Endothelial cell of umbilical vein (primary cell): ENCODE data around the gene RPL15. TPM values are rescaled to one million over a fixed set of nuclear protein-coding genes. Genes with fewer than 3 reads are reported as not detected.

Experiments
- BruUV-seq: library from RNA; stranded (reverse); fragments of 400-500 nt; replicated peaks from 2 replicates; lab custom pipeline; 2021; lab: Mats Ljungman, UMichigan
- CTCF ChIA-PET: fragments of 300-600, 350-600 bp; sonication (Branson Sonifier 250); formaldehyde crosslinking; loops from one replicate; lab custom pipeline; 2021; ENCODE audit warnings: antibody characterized with exemption, inconsistent platforms; lab: Charles Lee
- POLR2A ChIA-PET: fragments of 300-600, 350-600 bp; sonication (Branson Sonifier 250); formaldehyde crosslinking; loops from one replicate; lab custom pipeline; 2021; ENCODE audit warnings: antibody characterized with exemption, inconsistent platforms; lab: Charles Lee
- DNase-seq: peaks from one replicate; pipeline ENCODE4 v3.0.0-alpha.2; 2011; ENCODE audit warnings: low read depth, low spot score
- FAIRE-seq: peaks from 2 replicates; lab custom pipeline; 2011; peaks lifted over from hg19 to GRCh38; lab: Jason Lieb, UNC
- H2AFZ ChIP-seq: 2 replicates; pipeline ENCODE4 v1.6.0; 2012; ENCODE audit warnings: low read depth, low read length, control low read depth, inconsistent platforms
- H3K27ac ChIP-seq: 2 replicates; pipeline ENCODE4 v1.5.1; 2011; ENCODE audit warnings: low read depth, mild to moderate bottlenecking, control low read depth, low read length, moderate library complexity; ENCODE audit not compliant: insufficient read depth
- H3K27me3 ChIP-seq, 2 experiments: 2 replicates each; pipeline versions ENCODE4 v1.6.0 to v1.6.1; 2011; ENCODE audit warnings: low read length in 2 of 2, mixed read lengths in 1 of 2; ENCODE audit not compliant: control insufficient read depth in 2 of 2, insufficient read depth in 2 of 2
- H3K36me3 ChIP-seq, 2 experiments: 2 replicates in 1 of 2; 3 replicates in 1 of 2; pipeline ENCODE4 v1.5.1; 2011; ENCODE audit warnings: low read length in 2 of 2, mild to moderate bottlenecking in 1 of 2, moderate library complexity in 1 of 2; ENCODE audit not compliant: control insufficient read depth in 2 of 2, insufficient read depth in 2 of 2; ENCODE audit errors: extremely low read depth in 1 of 2
- H3K4me1 ChIP-seq: 3 replicates; pipeline ENCODE4 v1.5.1; 2011; ENCODE audit warnings: mild to moderate bottlenecking, low read length; ENCODE audit not compliant: control insufficient read depth, insufficient read depth; ENCODE audit errors: extremely low read depth
- H3K4me2 ChIP-seq: 2 replicates; pipeline ENCODE4 v1.6.1; 2011; ENCODE audit warnings: low read length, control low read depth, mixed read lengths; ENCODE audit not compliant: insufficient read depth
- H3K4me3 ChIP-seq, 3 experiments: fragments of 200-600 bp in 1 of 3; sonication (generic), shearing (Covaris generic) in 1 of 3; replicated peaks in 1 of 3; 2 replicates each; pipeline ENCODE4 v1.5.1; 2011 to 2016; ENCODE audit warnings: control low read depth in 3 of 3, low read length in 3 of 3, mild to moderate bottlenecking in 2 of 3, inconsistent platforms in 1 of 3, low read depth in 1 of 3, moderate library complexity in 1 of 3; ENCODE audit not compliant: insufficient read depth in 1 of 3
- H3K79me2 ChIP-seq: 2 replicates; pipeline ENCODE4 v1.6.0; 2012; ENCODE audit warnings: low read length, inconsistent platforms; ENCODE audit not compliant: control insufficient read depth, insufficient read depth
- H3K9ac ChIP-seq: replicated peaks from 2 replicates; pipeline ENCODE3; 2011; ENCODE audit warnings: low read length, control low read depth; ENCODE audit not compliant: insufficient read depth; ENCODE audit errors: extremely low read depth
- H3K9me1 ChIP-seq: replicated peaks from 3 replicates; pipeline ENCODE4 v1.6.0; 2011; ENCODE audit warnings: mild to moderate bottlenecking, low read length; ENCODE audit not compliant: control insufficient read depth, insufficient read depth; ENCODE audit errors: extremely low read depth
- H3K9me3 ChIP-seq: replicated peaks from 2 replicates; pipeline ENCODE4 v1.5.1; 2012; ENCODE audit warnings: low read length, inconsistent platforms; ENCODE audit not compliant: control insufficient read depth, insufficient read depth
- H4K20me1 ChIP-seq: replicated peaks from 2 replicates; pipeline ENCODE3; 2011; ENCODE audit warnings: mild to moderate bottlenecking, low read length; ENCODE audit not compliant: control insufficient read depth, insufficient read depth; ENCODE audit errors: extremely low read depth
- EZH2 ChIP-seq: IDR thresholded peaks from 2 replicates; pipeline ENCODE4 v1.6.1; 2012; ENCODE audit warnings: borderline replicate concordance, low read depth, mild to moderate bottlenecking, moderate library complexity, low read length, inconsistent platforms; ENCODE audit not compliant: severe bottlenecking
- FOS ChIP-seq: IDR thresholded peaks from 2 replicates; pipeline ENCODE4 v1.6.1; 2011; ENCODE audit warnings: mild to moderate bottlenecking, low read length, moderate library complexity, borderline replicate concordance; ENCODE audit not compliant: insufficient read depth
- GATA2 ChIP-seq: IDR thresholded peaks from 2 replicates; pipeline ENCODE4 v1.7.0; 2011; ENCODE audit warnings: low read depth, mild to moderate bottlenecking, moderate library complexity, mixed read lengths, low read length; ENCODE audit not compliant: insufficient read length, insufficient read depth
- JUN ChIP-seq: IDR thresholded peaks from 2 replicates; pipeline ENCODE4 v1.6.1; 2011; ENCODE audit warnings: borderline replicate concordance, low read depth; ENCODE audit not compliant: insufficient read length, insufficient read depth
- MYC ChIP-seq: IDR thresholded peaks from one replicate; pipeline ENCODE4 v1.6.1; 2011; ENCODE audit warnings: mild to moderate bottlenecking, low read depth, low read length
- POLR2A ChIP-seq: IDR thresholded peaks from 2 replicates; pipeline ENCODE4 v1.6.1; 2012; ENCODE audit warnings: low read depth, mild to moderate bottlenecking, control low read depth, low read length
- POLR2AphosphoS5 ChIP-seq: IDR thresholded peaks from 2 replicates; pipeline ENCODE4 v1.6.1; 2012; ENCODE audit warnings: low read depth, mild to moderate bottlenecking, control low read depth, low read length, moderate library complexity; ENCODE audit not compliant: insufficient read depth
- dilution Hi-C: fragments of 300-500 bp; cut with MboI; formaldehyde crosslinking; loops from one replicate; pipeline ENCODE4 v1.15.0; 2019; ENCODE audit warnings: low sequenced_read_pairs; ENCODE audit not compliant: extremely low pct_ligation_motif_present
- intact Hi-C: fragments of 100-400 bp; cut with micrococcal nuclease; formaldehyde crosslinking; loops from one replicate; pipeline ENCODE4 v1.10.0; 2022
- polyA plus RNA-seq, 4 experiments: library from polyadenylated mRNA; depleted of rRNA in 3 of 4; stranded (reverse) in 3 of 4; unstranded in 1 of 4; fragments of >200 nt; gene quantifications; 2 replicates each; pipeline versions ENCODE4 v1.2.1 to v1.2.3, GENCODE V29; 2011 to 2012; ENCODE audit warnings: missing spikeins in 1 of 4
- total RNA-seq: library from RNA; stranded (reverse); gene quantifications from 2 replicates; pipeline ENCODE4 v1.2.3, GENCODE V29; 2021
- TF ChIP-seq, protein P1 (sequence below): IDR thresholded peaks from 2 replicates; pipeline ENCODE4 v1.6.1; 2011; ENCODE audit not compliant: insufficient read depth, insufficient read length
- TF ChIP-seq, protein P2 (sequence below), 2 donors: IDR thresholded peaks; 1 replicate in 1 of 2; 2 replicates in 1 of 2; pipeline ENCODE4 v1.5.1; 2011; ENCODE audit warnings: low read length in 2 of 2, mild to moderate bottlenecking in 2 of 2, moderate library complexity in 2 of 2, control low read depth in 1 of 2, inconsistent platforms in 1 of 2, low read depth in 1 of 2; ENCODE audit not compliant: insufficient read depth in 1 of 2; ENCODE audit errors: extremely low read depth in 1 of 2

The RPL15 gene
- total and polyA plus RNA-seq, 2 donors (not counting 3 experiments of a cell fraction or from before 2014, with no cell fraction given): 1,901 to 5,777 TPM

DNA sequence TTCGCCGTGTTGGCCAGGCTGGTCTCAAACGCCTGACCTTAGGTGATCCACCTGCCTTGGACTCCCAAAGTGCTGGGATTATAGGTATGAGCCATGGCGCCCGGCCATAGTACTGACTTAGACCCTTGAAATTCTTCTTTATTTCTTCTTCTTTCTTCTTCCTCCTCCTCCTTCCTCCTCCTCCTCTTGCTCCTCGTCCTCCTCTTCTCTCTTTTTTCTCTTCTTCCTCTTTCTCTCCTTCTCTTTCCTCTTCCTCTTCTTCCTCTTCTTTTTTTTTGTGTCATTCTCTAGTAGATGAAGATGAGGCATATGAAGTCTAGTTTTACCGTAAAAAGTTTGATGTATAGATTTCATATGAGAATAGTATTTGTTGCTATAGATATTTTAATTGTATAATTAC, 9.3 kb downstream of the RPL15 start:
- H3K27ac ChIP-seq: no peak overlapping the region
- no peak overlapping the region for H3K9ac ChIP-seq
- no peak overlapping the region for H2AFZ ChIP-seq
- no peaks in the 10 kb centered on the region for H3K4me1 ChIP-seq
- H3K4me3 ChIP-seq: no peak overlapping the region
- BruUV-seq: no TSS peak
- H4K20me1 ChIP-seq: no peaks in the 10 kb centered on the region
- H3K36me3 ChIP-seq: no peaks in the 10 kb centered on the region
- no peak for DNase-seq
- H3K27me3 ChIP-seq: peaks cover 0 to 5% of the 10 kb centered on the region in 2 experiments
- TF ChIP-seq, protein P1, sequence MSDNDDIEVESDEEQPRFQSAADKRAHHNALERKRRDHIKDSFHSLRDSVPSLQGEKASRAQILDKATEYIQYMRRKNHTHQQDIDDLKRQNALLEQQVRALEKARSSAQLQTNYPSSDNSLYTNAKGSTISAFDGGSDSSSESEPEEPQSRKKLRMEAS: no peak
- no peak for TF ChIP-seq EZH2
- no peak for TF ChIP-seq GATA2
- TF ChIP-seq JUN: no peak
- TF ChIP-seq, protein P2, sequence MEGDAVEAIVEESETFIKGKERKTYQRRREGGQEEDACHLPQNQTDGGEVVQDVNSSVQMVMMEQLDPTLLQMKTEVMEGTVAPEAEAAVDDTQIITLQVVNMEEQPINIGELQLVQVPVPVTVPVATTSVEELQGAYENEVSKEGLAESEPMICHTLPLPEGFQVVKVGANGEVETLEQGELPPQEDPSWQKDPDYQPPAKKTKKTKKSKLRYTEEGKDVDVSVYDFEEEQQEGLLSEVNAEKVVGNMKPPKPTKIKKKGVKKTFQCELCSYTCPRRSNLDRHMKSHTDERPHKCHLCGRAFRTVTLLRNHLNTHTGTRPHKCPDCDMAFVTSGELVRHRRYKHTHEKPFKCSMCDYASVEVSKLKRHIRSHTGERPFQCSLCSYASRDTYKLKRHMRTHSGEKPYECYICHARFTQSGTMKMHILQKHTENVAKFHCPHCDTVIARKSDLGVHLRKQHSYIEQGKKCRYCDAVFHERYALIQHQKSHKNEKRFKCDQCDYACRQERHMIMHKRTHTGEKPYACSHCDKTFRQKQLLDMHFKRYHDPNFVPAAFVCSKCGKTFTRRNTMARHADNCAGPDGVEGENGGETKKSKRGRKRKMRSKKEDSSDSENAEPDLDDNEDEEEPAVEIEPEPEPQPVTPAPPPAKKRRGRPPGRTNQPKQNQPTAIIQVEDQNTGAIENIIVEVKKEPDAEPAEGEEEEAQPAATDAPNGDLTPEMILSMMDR (IDR thresholded peaks at IDR 0.05; ENCODE audit: extremely low read depth in 1 of 2, insufficient read depth in 1 of 2, low read depth in 1 of 2, low read length in 2 of 2): no peak
- TF ChIP-seq POLR2AphosphoS5: no peak
- TF ChIP-seq FOS: no peak
- TF ChIP-seq MYC: no peak
- no peak for TF ChIP-seq POLR2A
- ChIA-PET POLR2A (interaction anchor here (1.1 to 1.6 kb wide), 2 partner anchors 9 kb away, joined by 8 to 10 read pairs; partner anchors contain the start of genes NKIRAS1 and RPL15), CTCF (interaction anchor here (1.0 to 1.7 kb wide), 3 partner anchors 9 to 72 kb away, joined by 3 to 6 read pairs (median 4); no protein-coding TSS in a partner anchor)
- intact Hi-C loops: no loop called here
- H3K9me1 ChIP-seq: no peaks in the 10 kb centered on the region
- no peaks in the 10 kb centered on the region for H3K9me3 ChIP-seq
- peak; percentile 35 for FAIRE-seq
- no peaks in the 10 kb centered on the region for H3K79me2 ChIP-seq
- dilution Hi-C loops: no loop called here
- no peak overlapping the region for H3K4me2 ChIP-seq
